H1 (cell line): ENCODE results near the gene SRPX2. TPM values are rescaled to one million over a fixed set of nuclear protein-coding genes. Genes with fewer than 3 reads are reported as not detected.

ENCODE experiments used
- CTCF ChIA-PET: fragments of 300-600 bp; sonication (Branson Sonifier 250); formaldehyde crosslinking; loops from one replicate; lab custom pipeline; 2021; ENCODE audit not compliant: partially characterized antibody; lab: Charles Lee
- POLR2A ChIA-PET: fragments of 300-600 bp; sonication (Branson Sonifier 250); formaldehyde crosslinking; loops from one replicate; lab custom pipeline; 2021; ENCODE audit warnings: inconsistent platforms; ENCODE audit not compliant: partially characterized antibody; lab: Charles Lee
- DNase-seq, 2 experiments: peaks; one replicate each; pipeline versions ENCODE4 v3.0.0 to v3.0.0-alpha.2; 2010 to 2022; ENCODE audit warnings: low spot score in 2 of 2, low read depth in 1 of 2, mixed read lengths in 1 of 2
- FAIRE-seq: peaks from 2 replicates; lab custom pipeline; 2011; peaks lifted over from hg19 to GRCh38; lab: Jason Lieb, UNC
- H2AFZ ChIP-seq: 2 replicates; pipeline ENCODE4 v1.8.1; 2012; ENCODE audit warnings: low read length, inconsistent platforms
- H2AK5ac ChIP-seq: 2 replicates; pipeline ENCODE4 v1.6.1; 2013; ENCODE audit warnings: low read depth, low read length
- H2BK120ac ChIP-seq: replicated peaks from 2 replicates; pipeline ENCODE3; 2013; ENCODE audit warnings: low read depth, low read length, inconsistent platforms
- H2BK12ac ChIP-seq: 2 replicates; pipeline ENCODE4 v1.6.1; 2013; ENCODE audit warnings: low read depth, low read length
- H2BK15ac ChIP-seq: 2 replicates; pipeline ENCODE4 v1.6.1; 2013; ENCODE audit warnings: low read length
- H2BK20ac ChIP-seq: 2 replicates; pipeline ENCODE4 v1.6.1; 2013; ENCODE audit warnings: low read length
- H2BK5ac ChIP-seq: 2 replicates; pipeline ENCODE4 v1.6.1; 2013; ENCODE audit warnings: low read depth, low read length
- H3K14ac ChIP-seq: 2 replicates; pipeline ENCODE4 v1.6.1; 2013; ENCODE audit warnings: inconsistent platforms; ENCODE audit not compliant: insufficient read length
- H3K18ac ChIP-seq: 2 replicates; pipeline ENCODE4 v1.6.1; 2013; ENCODE audit warnings: low read length; ENCODE audit errors: extremely low read depth
- H3K23ac ChIP-seq: 2 replicates; pipeline ENCODE4 v1.6.1; 2013; ENCODE audit warnings: inconsistent platforms; ENCODE audit not compliant: insufficient read length
- H3K23me2 ChIP-seq: 2 replicates; pipeline ENCODE4 v1.6.1; 2013; ENCODE audit warnings: low read depth, low read length
- H3K27ac ChIP-seq: 2 replicates; pipeline ENCODE4 v1.6.1; 2011; ENCODE audit warnings: low read depth, low read length, inconsistent platforms
- H3K27me3 ChIP-seq, 4 experiments: replicated peaks in 1 of 4; 1 replicate in 1 of 4; 2 replicates in 3 of 4; pipeline versions ENCODE4 v1.6.1 to v1.8.1; 2011 to 2013; ENCODE audit warnings: low read length in 3 of 4, mild to moderate bottlenecking in 3 of 4, inconsistent platforms in 2 of 4, mixed read lengths in 2 of 4, moderate library complexity in 1 of 4; ENCODE audit not compliant: control insufficient read depth in 3 of 4, insufficient read depth in 3 of 4; ENCODE audit errors: extremely low read depth in 1 of 4
- H3K36me3 ChIP-seq, 4 experiments: 2 replicates each; pipeline versions ENCODE4 v1.6.1 to v1.8.1; 2011 to 2013; ENCODE audit warnings: mild to moderate bottlenecking in 4 of 4, low read length in 3 of 4, moderate library complexity in 2 of 4, control low read depth in 1 of 4, inconsistent platforms in 1 of 4; ENCODE audit not compliant: insufficient read depth in 4 of 4, control insufficient read depth in 2 of 4
- H3K4ac ChIP-seq: replicated peaks from 2 replicates; pipeline ENCODE3; 2013; ENCODE audit warnings: low read length, low read depth, mixed read lengths, inconsistent platforms; ENCODE audit not compliant: insufficient read length
- H3K4me1 ChIP-seq, 4 experiments: replicated peaks in 1 of 4; 1 replicate in 1 of 4; 2 replicates in 3 of 4; pipeline versions ENCODE4 v1.6.1 to v1.8.1; 2011 to 2013; ENCODE audit warnings: low read length in 3 of 4, inconsistent platforms in 2 of 4, mixed read lengths in 1 of 4; ENCODE audit not compliant: insufficient read depth in 4 of 4, control insufficient read depth in 3 of 4
- H3K4me2 ChIP-seq, 2 experiments: 2 replicates each; pipeline versions ENCODE4 v1.6.1 to v1.8.1; 2011 to 2013; ENCODE audit warnings: low read depth in 2 of 2, low read length in 2 of 2, control low read depth in 1 of 2, inconsistent platforms in 1 of 2, mild to moderate bottlenecking in 1 of 2; ENCODE audit not compliant: insufficient read depth in 1 of 2
- H3K4me3 ChIP-seq, 4 experiments: fragments of 200-600, 300-600 bp in 1 of 4; sonication (generic), shearing (Covaris generic), sonication (Bioruptor Twin) in 1 of 4; 2 replicates each; pipeline versions ENCODE4 v1.5.1 to v1.8.1; 2011 to 2016; ENCODE audit warnings: low read length in 4 of 4, low read depth in 3 of 4, control low read depth in 2 of 4, inconsistent platforms in 2 of 4, mild to moderate bottlenecking in 2 of 4, mixed read lengths in 1 of 4, moderate library complexity in 1 of 4; ENCODE audit not compliant: insufficient read depth in 2 of 4; ENCODE audit errors: extremely low read depth in 1 of 4
- H3K56ac ChIP-seq: replicated peaks from 2 replicates; pipeline ENCODE3; 2013; ENCODE audit warnings: low read depth, mild to moderate bottlenecking, mixed read lengths, low read length, inconsistent platforms; ENCODE audit not compliant: insufficient read length
- H3K79me1 ChIP-seq: 2 replicates; pipeline ENCODE4 v1.6.1; 2013; ENCODE audit warnings: low read depth, low read length, control low read depth
- H3K79me2 ChIP-seq, 2 experiments: 2 replicates each; pipeline versions ENCODE4 v1.6.1 to v1.8.1; 2012 to 2013; ENCODE audit warnings: low read length in 2 of 2, mild to moderate bottlenecking in 2 of 2, inconsistent platforms in 1 of 2; ENCODE audit not compliant: insufficient read depth in 2 of 2, control insufficient read depth in 1 of 2
- H3K9ac ChIP-seq, 4 experiments: replicated peaks in 1 of 4; 1 replicate in 1 of 4; 2 replicates in 3 of 4; pipeline versions ENCODE4 v1.6.1 to v1.8.1; 2011 to 2013; ENCODE audit warnings: low read depth in 3 of 4, low read length in 3 of 4, control low read depth in 2 of 4, mild to moderate bottlenecking in 2 of 4, moderate library complexity in 2 of 4, inconsistent platforms in 1 of 4; ENCODE audit errors: extremely low read depth in 1 of 4
- H3K9me3 ChIP-seq, 2 experiments: 2 replicates each; pipeline versions ENCODE4 v1.6.1 to v1.8.1; 2012 to 2013; ENCODE audit warnings: mild to moderate bottlenecking in 2 of 2, moderate library complexity in 2 of 2, control low read depth in 1 of 2, inconsistent platforms in 1 of 2, low read depth in 1 of 2, low read length in 1 of 2, mixed read lengths in 1 of 2; ENCODE audit not compliant: insufficient read depth in 2 of 2
- H4K20me1 ChIP-seq, 2 experiments: replicated peaks in 1 of 2; 2 replicates each; pipeline versions ENCODE3 to v1.8.1; 2011 to 2013; ENCODE audit warnings: inconsistent platforms in 2 of 2, low read length in 2 of 2, mild to moderate bottlenecking in 1 of 2; ENCODE audit not compliant: insufficient read depth in 2 of 2, control insufficient read depth in 1 of 2
- H4K5ac ChIP-seq: 2 replicates; pipeline ENCODE4 v1.6.1; 2013; ENCODE audit warnings: low read length, low read depth, mixed read lengths, inconsistent platforms; ENCODE audit not compliant: insufficient read length
- H4K8ac ChIP-seq: 2 replicates; pipeline ENCODE4 v1.8.0; 2013; ENCODE audit warnings: mild to moderate bottlenecking, moderate library complexity, low read length, inconsistent platforms; ENCODE audit not compliant: insufficient read depth; ENCODE audit errors: extremely low read depth
- H4K91ac ChIP-seq: replicated peaks from 2 replicates; pipeline ENCODE3; 2013; ENCODE audit warnings: low read length, mixed read lengths, inconsistent platforms; ENCODE audit not compliant: insufficient read length
- CBX5 ChIP-seq: fragments of 300-800, 300-1000 bp; sonication (generic); IDR thresholded peaks from 2 replicates; pipeline ENCODE4 v1.7.1; 2016; ENCODE audit warnings: antibody characterized with exemption, low read length, low read depth
- CEBPB ChIP-seq: IDR thresholded peaks from 2 replicates; pipeline ENCODE4 v1.6.1; 2012; ENCODE audit warnings: low read depth, low read length
- GTF2F1 ChIP-seq: IDR thresholded peaks from 2 replicates; pipeline ENCODE4 v1.6.1; 2012; ENCODE audit warnings: low read depth, low read length, improper control_type of control experiment, borderline replicate concordance
- JUND ChIP-seq: IDR thresholded peaks from 2 replicates; pipeline ENCODE4 v1.6.1; 2011; ENCODE audit warnings: mild to moderate bottlenecking, improper control_type of control experiment, low read length
- KDM5A ChIP-seq: fragments of 200-600 bp; IDR thresholded peaks from 2 replicates; pipeline ENCODE4 v1.7.1; 2012; ENCODE audit warnings: mild to moderate bottlenecking, low read length, inconsistent platforms, mixed read lengths
- NANOG ChIP-seq: IDR thresholded peaks from 2 replicates; pipeline ENCODE4 v1.6.1; 2011; ENCODE audit warnings: low read length, low read depth, mild to moderate bottlenecking, inconsistent platforms; ENCODE audit not compliant: insufficient read depth, poor library complexity, severe bottlenecking
- NRF1 ChIP-seq: IDR thresholded peaks from 2 replicates; pipeline ENCODE4 v1.6.1; 2011; ENCODE audit warnings: mild to moderate bottlenecking, low read depth, low read length, improper control_type of control experiment
- POLR2A ChIP-seq, 2 experiments: IDR thresholded peaks; 1 replicate in 1 of 2; 2 replicates in 1 of 2; pipeline ENCODE4 v1.6.1; 2011; ENCODE audit warnings: low read depth in 2 of 2, low read length in 2 of 2, mild to moderate bottlenecking in 2 of 2; ENCODE audit errors: control extremely low read depth in 1 of 2
- YY1 ChIP-seq: IDR thresholded peaks from 2 replicates; pipeline ENCODE4 v1.6.1; 2011; ENCODE audit warnings: low read depth, mild to moderate bottlenecking, low read length
- WGBS, 2 experiments: shearing (Covaris generic) in 1 of 2; methylation state at CpG; one replicate each; pipeline versions ENCODE4 v1.1.6 to v1.1.7; 2013 to 2015; ENCODE audit warnings: low lambda C conversion rate in 2 of 2, mixed read lengths in 2 of 2, inconsistent platforms in 1 of 2, low coverage in 1 of 2, missing lambda C conversion rate in 1 of 2; ENCODE audit not compliant: insufficient replicate concordance in 2 of 2, insufficient coverage in 1 of 2, insufficient read length in 1 of 2; ENCODE audit errors: extremely low coverage in 1 of 2, missing lambda C conversion rate in 1 of 2; 5-methylcytosine and 5-hydroxymethylcytosine counted together
- long read RNA-seq, 2 experiments: library from RNA in 1 of 2; library from capped mRNA in 1 of 2; stranded (forward); transcript quantifications; one replicate each; pipeline ENCODE4 v2.0.0, GENCODE V29; 2021; ENCODE audit warnings: inconsistent platforms in 1 of 2
- polyA minus RNA-seq, 3 experiments: library from RNA; depleted of rRNA, polyadenylated mRNA; stranded (reverse); fragments of >200 nt; gene quantifications; 1 replicate in 2 of 3; 2 replicates in 1 of 3; pipeline ENCODE4 v1.2.3, GENCODE V29; 2011
- polyA plus RNA-seq, 7 experiments: library from polyadenylated mRNA; depleted of rRNA in 3 of 7; stranded (reverse) in 5 of 7; unstranded in 2 of 7; fragments of >200 nt in 5 of 7; fragments of 200-250 nt in 2 of 7; gene quantifications; 1 replicate in 5 of 7; 2 replicates in 1 of 7; 4 replicates in 1 of 7; pipeline versions ENCODE4 v1.2.1 to v1.2.3, GENCODE V29; 2011 to 2013; ENCODE audit warnings: missing spikeins in 2 of 7, mixed read lengths in 2 of 7
- total RNA-seq: library from RNA; stranded (reverse); fragmentation: NEBNext Ultra II Directional; extraction: Animal tissue kit (Norgen Biotek cat#: 25700); gene quantifications from 2 replicates; pipeline ENCODE4 v1.2.1, GENCODE V29; 2021
- TF ChIP-seq, protein P1 (sequence below): IDR thresholded peaks from 2 replicates; pipeline ENCODE4 v1.6.1; 2011; ENCODE audit warnings: low read length, improper control_type of control experiment

The SRPX2 gene
- total RNA-seq (not detected in 2 replicates), polyA plus RNA-seq (2011; rRNA removed) (not detected in 2 replicates), polyA minus RNA-seq (2011; rRNA and poly(A)+ RNA removed) (not detected in 2 replicates)
- not detected for polyA plus RNA-seq (2011; cell fraction: cytosol; rRNA removed)
- 0.17 TPM for polyA plus RNA-seq (2011; cell fraction: nucleus; rRNA removed)
- 0.13 TPM in 1 of 4 replicates, not detected in the others for polyA plus RNA-seq (2012, experiment 1 of 2)
- not detected for polyA plus RNA-seq (2012, experiment 2 of 2)
- polyA plus RNA-seq (2013, experiment 1 of 2): not detected
- polyA plus RNA-seq (2013, experiment 2 of 2): not detected
- not detected for polyA minus RNA-seq (2011; cell fraction: cytosol; rRNA and poly(A)+ RNA removed)
- not detected for polyA minus RNA-seq (2011; cell fraction: nucleus; rRNA and poly(A)+ RNA removed)
- long read RNA-seq, experiment 1: 0 reads
- long read RNA-seq, experiment 2: 0 reads

GRCh38 chrX:100643956-100644860 is at the start of gene SRPX2:
Gene SRPX2, plus strand, starts transcription at chrX:100644199. Its CDS starts 2,124 bp downstream, at chrX:100646323.
- no peak within 1 kb of the TSS for H4K8ac ChIP-seq
- H3K14ac ChIP-seq: no peak within 1 kb of the TSS
- no peak within 1 kb of the TSS for H2BK15ac ChIP-seq
- no peak within 1 kb of the TSS for H3K4ac ChIP-seq
- no peak within 1 kb of the TSS for H3K4me2 ChIP-seq
- H2AFZ ChIP-seq: no peak within 1 kb of the TSS
- no peaks in the 10 kb centered on the region for H3K27me3 ChIP-seq
- no peak within 1 kb of the TSS for H3K23ac ChIP-seq
- H2AK5ac ChIP-seq: no peak within 1 kb of the TSS
- H3K23me2 ChIP-seq: no peaks in the 10 kb centered on the region
- no peak within 1 kb of the TSS for H3K56ac ChIP-seq
- H4K5ac ChIP-seq: no peak within 1 kb of the TSS
- no peaks in the 10 kb centered on the region for H3K79me2 ChIP-seq
- H3K9me3 ChIP-seq: no peaks in the 10 kb centered on the region
- POLR2A ChIA-PET: no interaction called here
- H2BK120ac ChIP-seq: no peak within 1 kb of the TSS
- H3K18ac ChIP-seq: no peak within 1 kb of the TSS
- WGBS, 2 experiments: 94% methylated on average over 11 of the region's 11 CpGs; no CpG with 5 or more reads in 1 of the 2 experiments
- H2BK12ac ChIP-seq: no peak within 1 kb of the TSS
- DNase-seq (no peak), FAIRE-seq (no peak)
- no peak within 1 kb of the TSS for H2BK20ac ChIP-seq
- no peaks in the 10 kb centered on the region for H3K79me1 ChIP-seq
- no peak within 1 kb of the TSS for H3K27ac ChIP-seq
- H3K4me1 ChIP-seq: peaks cover 0 to 10% (median 1%) of the 10 kb centered on the region in 4 experiments; a peak in 2 of 7 replicates
- no peak within 1 kb of the TSS for H4K91ac ChIP-seq
- no peaks in the 10 kb centered on the region for H3K36me3 ChIP-seq
- H4K20me1 ChIP-seq: no peaks in the 10 kb centered on the region
- H3K9ac ChIP-seq: no peak within 1 kb of the TSS
- H3K4me3 ChIP-seq: no peak within 1 kb of the TSS
- H2BK5ac ChIP-seq: no peak within 1 kb of the TSS
- CTCF ChIA-PET: interaction anchor here (1.0 to 1.5 kb wide), 2 partner anchors 132 to 196 kb away, joined by 3 to 5 read pairs; no protein-coding TSS in a partner anchor
- TF ChIP-seq GTF2F1 (no peak), CBX5 (no peak), KDM5A (no peak), CEBPB (no peak), JUND (no peak), POLR2A (IDR thresholded peaks at IDR 0.05; ENCODE audit: control extremely low read depth in 1 of 2, low read depth in 2 of 2, low read length in 2 of 2) (no peak), NANOG (no peak), NRF1 (no peak), YY1 (no peak)
- TF ChIP-seq, protein P1, sequence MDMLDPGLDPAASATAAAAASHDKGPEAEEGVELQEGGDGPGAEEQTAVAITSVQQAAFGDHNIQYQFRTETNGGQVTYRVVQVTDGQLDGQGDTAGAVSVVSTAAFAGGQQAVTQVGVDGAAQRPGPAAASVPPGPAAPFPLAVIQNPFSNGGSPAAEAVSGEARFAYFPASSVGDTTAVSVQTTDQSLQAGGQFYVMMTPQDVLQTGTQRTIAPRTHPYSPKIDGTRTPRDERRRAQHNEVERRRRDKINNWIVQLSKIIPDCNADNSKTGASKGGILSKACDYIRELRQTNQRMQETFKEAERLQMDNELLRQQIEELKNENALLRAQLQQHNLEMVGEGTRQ: no peak
